H1 (cell line): Measurements from ENCODE around the gene NFASC. TPM values are rescaled to one million over a fixed set of nuclear protein-coding genes. Genes with fewer than 3 reads are reported as not detected.

Experiments used
- ATF3 ChIP-seq: IDR thresholded peaks from 2 replicates; pipeline ENCODE4 v1.6.1; 2011; ENCODE audit warnings: low read depth, mild to moderate bottlenecking, low read length; ENCODE audit not compliant: insufficient read depth
- CHD2 ChIP-seq: IDR thresholded peaks from 2 replicates; pipeline ENCODE4 v1.6.1; 2012; ENCODE audit warnings: low read length, improper control_type of control experiment
- CTBP2 ChIP-seq: IDR thresholded peaks from 2 replicates; pipeline ENCODE4 v1.7.0; 2011; ENCODE audit warnings: borderline replicate concordance, mild to moderate bottlenecking, moderate library complexity, mixed read lengths, low read length; ENCODE audit not compliant: insufficient read depth, insufficient read length
- GABPA ChIP-seq: IDR thresholded peaks from 2 replicates; pipeline ENCODE4 v1.6.1; 2011; ENCODE audit warnings: mild to moderate bottlenecking, low read length, moderate library complexity, borderline replicate concordance; ENCODE audit not compliant: insufficient read depth
- KDM4A ChIP-seq: IDR thresholded peaks from one replicate; pipeline ENCODE4 v1.7.1; 2012; ENCODE audit warnings: low read depth, mild to moderate bottlenecking, moderate library complexity, low read length, inconsistent platforms; ENCODE audit not compliant: severe bottlenecking
- POLR2A ChIP-seq, 2 experiments: IDR thresholded peaks; 1 replicate in 1 of 2; 2 replicates in 1 of 2; pipeline ENCODE4 v1.6.1; 2011; ENCODE audit warnings: low read depth in 2 of 2, low read length in 2 of 2, mild to moderate bottlenecking in 2 of 2; ENCODE audit errors: control extremely low read depth in 1 of 2
- YY1 ChIP-seq: IDR thresholded peaks from 2 replicates; pipeline ENCODE4 v1.6.1; 2011; ENCODE audit warnings: low read depth, mild to moderate bottlenecking, low read length
- polyA plus RNA-seq, 7 experiments: library from polyadenylated mRNA; depleted of rRNA in 3 of 7; stranded (reverse) in 5 of 7; unstranded in 2 of 7; fragments of >200 nt in 5 of 7; fragments of 200-250 nt in 2 of 7; gene quantifications; 1 replicate in 5 of 7; 2 replicates in 1 of 7; 4 replicates in 1 of 7; pipeline versions ENCODE4 v1.2.1 to v1.2.3, GENCODE V29; 2011 to 2013; ENCODE audit warnings: missing spikeins in 2 of 7, mixed read lengths in 2 of 7
- total RNA-seq: library from RNA; stranded (reverse); fragmentation: NEBNext Ultra II Directional; extraction: Animal tissue kit (Norgen Biotek cat#: 25700); gene quantifications from 2 replicates; pipeline ENCODE4 v1.2.1, GENCODE V29; 2021

NFASC gene
- total and polyA plus RNA-seq, 2 of the 8 experiments (the other 6 are each of a cell fraction or from before 2014, with no cell fraction given), result 5.0 to 15.2 TPM

DNA sequence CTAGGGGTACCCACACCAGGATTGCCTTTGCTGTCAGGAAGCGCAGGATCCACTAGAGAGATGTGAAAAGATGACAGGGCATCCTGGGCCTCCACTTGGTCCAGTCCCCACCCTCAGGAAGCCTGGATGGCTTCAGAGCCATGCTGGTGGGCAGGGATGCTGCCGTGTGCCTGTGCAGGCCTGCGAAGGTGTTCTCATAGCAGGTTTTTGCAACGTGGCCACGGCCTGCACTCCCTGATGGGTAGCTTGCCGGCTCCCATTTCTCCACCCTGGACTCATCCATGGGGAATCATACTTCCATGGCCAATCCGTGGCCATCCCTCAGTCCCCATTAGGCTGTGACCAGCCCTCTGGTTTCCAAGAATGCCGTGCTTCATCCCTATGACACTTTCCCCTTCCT lies 138.2 kb downstream of the NFASC start (continued):
- TF ChIP-seq CHD2 (no peak), CTBP2 (no peak), ATF3 (no peak), GABPA (no peak), YY1 (no peak), KDM4A (no peak), POLR2A (IDR thresholded peaks at IDR 0.05; ENCODE audit: control extremely low read depth in 1 of 2, low read depth in 2 of 2, low read length in 2 of 2) (no peak)
